RPMI7951 (cell line): ENCODE results near the gene CALHM3. TPM values are rescaled to one million over a fixed set of nuclear protein-coding genes. Genes with fewer than 3 reads are reported as not detected.
"Not testable (repeated sequence)": the region's sequence is repeated elsewhere in the genome, so short reads cannot be mapped to it uniquely, and the experiment has no call there.

Experiments
- DNase-seq: peaks from one replicate; pipeline ENCODE4 v3.0.0-alpha.2; 2012; ENCODE audit warnings: low read depth
- total RNA-seq: library from RNA; depleted of rRNA; stranded (reverse); fragments of >200 nt; shearing (Covaris generic); gene quantifications from 2 replicates; pipeline ENCODE4 v1.2.3, GENCODE V29; 2014

The CALHM3 gene
- total RNA-seq, 1 experiment from 2014 or later: 6.8 TPM

GRCh38 chr10:103502849-103503660, 24.0 kb upstream of the CALHM3 start:
- DNase-seq: no peak

- no peak for DNase-seq
Observed at GRCh38 chr10:103501186-103501585, 22.1 kb upstream of the CALHM3 start.

- no peak for DNase-seq
Observed at GRCh38 chr10:103500481-103500880, 21.4 kb upstream of the CALHM3 start.

GRCh38 chr10:103499881-103500280, 20.8 kb upstream of the CALHM3 start:
- DNase-seq: no peak

GRCh38 chr10:103498936-103499638, 20.0 kb upstream of the CALHM3 start:
- DNase-seq: no peak

- no peak for DNase-seq
Observed at GRCh38 chr10:103497161-103497915, 18.3 kb upstream of the CALHM3 start.

GRCh38 chr10:103495321-103495720, 16.3 kb upstream of the CALHM3 start:
- no peak for DNase-seq

- DNase-seq: no peak
Observed at GRCh38 chr10:103493916-103494877, 15.2 kb upstream of the CALHM3 start.

GRCh38 chr10:103493362-103493915, 14.4 kb upstream of the CALHM3 start, which contains the start of gene NEURL1:
Gene NEURL1 (plus strand): TSS chr10:103493705. CDS start chr10:103494388, 683 bp downstream.
- peak; percentile 25 for DNase-seq

GRCh38 chr10:103492655-103493261, 13.7 kb upstream of the CALHM3 start:
- DNase-seq: no peak

GRCh38 chr10:103491729-103492364, 12.8 kb upstream of the CALHM3 start:
- DNase-seq: peak; percentile 96

- no peak for DNase-seq
Observed at GRCh38 chr10:103490986-103491314, 11.9 kb upstream of the CALHM3 start.

GRCh38 chr10:103487410-103487708, 8.3 kb upstream of the CALHM3 start:
- no peak for DNase-seq

GRCh38 chr10:103486635-103487409, 7.8 kb upstream of the CALHM3 start:
- DNase-seq: not testable (repeated sequence)

- peak; percentile 75 for DNase-seq
Observed at GRCh38 chr10:103481974-103482531, 3.0 kb upstream of the CALHM3 start.

- DNase-seq: peak; percentile 65
Observed at GRCh38 chr10:103480521-103480920, 1.5 kb upstream of the CALHM3 start.

- no peak for DNase-seq
Observed at GRCh38 chr10:103478671-103479070, 369 bp downstream of the CALHM3 start.

- DNase-seq: no peak
Observed at GRCh38 chr10:103476046-103476768, 2.8 kb downstream of the CALHM3 start.
